GM19328 (cell line): ENCODE results near the gene RAD51.

Experiments
- ATAC-seq: cut with Tn5 transposase; IDR thresholded peaks from one replicate; pipeline ENCODE4 v1.9.1; 2021; ENCODE audit warnings: mild to moderate bottlenecking, moderate library complexity; ENCODE audit not compliant: unreplicated experiment

The RAD51 gene

DNA sequence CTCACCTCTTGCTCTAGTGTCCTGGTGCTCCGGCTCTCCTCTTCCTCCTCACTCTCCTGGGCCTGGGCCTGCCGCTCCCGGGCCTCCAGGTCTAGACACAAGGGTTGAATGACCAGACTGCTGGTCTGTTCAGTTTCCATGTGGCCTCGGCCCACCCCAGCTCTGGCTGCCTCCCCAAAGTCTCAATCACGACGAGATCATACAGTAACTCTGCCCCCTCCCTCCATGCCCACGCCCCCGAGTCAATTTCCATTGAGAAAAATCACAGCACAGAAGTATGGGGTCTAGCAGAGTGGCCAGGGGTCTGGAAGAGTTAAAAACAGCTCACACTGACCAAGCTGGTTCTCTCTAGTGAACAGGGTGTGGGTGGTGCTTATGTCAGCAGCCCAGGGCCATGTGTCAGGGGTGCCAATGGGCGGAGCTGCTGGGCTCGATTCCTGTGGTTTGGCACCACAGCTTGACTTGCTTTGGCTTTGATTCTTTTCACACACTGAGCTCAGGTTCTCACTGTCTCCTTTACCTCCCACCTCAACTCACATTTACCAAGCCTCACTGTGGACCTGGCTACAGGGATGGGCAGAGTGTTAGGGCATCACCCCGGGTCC is 81.7 kb downstream of the RAD51 start:
- no peak for ATAC-seq
